Putamen (tissue), 1 donor: Measurements from ENCODE around the gene RALGPS1.
A peak's percentile ranks its signal among the peaks of the same experiment; 100 is the strongest.

Source experiments
- DNase-seq: peaks from one replicate; pipeline ENCODE4 v3.0.0-alpha.2; 2016; ENCODE audit warnings: low spot score

Gene RALGPS1

DNA sequence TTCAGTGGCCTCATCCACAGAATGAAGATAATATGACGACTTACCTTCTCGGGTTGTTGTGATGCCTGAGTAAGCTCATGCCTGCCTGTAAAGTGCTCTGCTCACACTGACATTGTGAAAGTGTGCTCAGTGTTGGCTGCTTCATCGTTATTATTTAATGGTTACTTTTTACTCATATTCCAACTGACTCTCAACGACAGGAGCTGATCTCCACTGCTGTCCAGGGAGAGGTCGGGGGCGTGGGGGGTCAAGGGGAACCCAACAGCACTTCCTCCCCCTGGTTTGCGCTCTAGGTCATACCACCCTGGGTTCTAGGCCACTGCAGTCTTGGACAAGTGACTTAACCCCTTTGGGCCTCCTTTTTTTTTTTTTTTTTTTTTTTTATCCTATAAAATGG lies 260.7 kb downstream of the RALGPS1 start:
- no peak for DNase-seq

DNA sequence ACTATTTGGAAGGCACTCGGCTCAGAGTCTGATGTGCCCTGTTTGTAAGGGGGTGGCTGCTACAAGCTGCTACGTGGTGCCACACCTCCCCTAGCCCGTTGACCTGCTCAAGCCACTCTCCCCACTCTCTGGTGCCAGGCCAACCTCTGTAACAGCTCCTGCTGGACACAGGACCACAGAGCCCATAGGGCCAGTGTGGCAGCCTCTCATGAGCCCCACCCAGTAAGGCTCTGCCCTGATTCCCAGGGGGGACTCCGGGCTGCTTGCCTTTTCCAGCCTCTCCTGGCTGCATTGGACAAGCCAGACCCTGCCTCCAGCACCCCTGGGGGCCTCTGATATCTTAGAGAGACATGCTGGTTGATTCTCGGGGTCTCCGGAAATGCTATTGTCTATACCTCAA lies 261.2 kb downstream of the RALGPS1 start:
- DNase-seq, result no peak

- DNase-seq, result no peak
Measured at GRCh38 chr9:127176631-127177030, 262.0 kb downstream of the RALGPS1 start.

GRCh38 chr9:127177231-127177630 lies 262.6 kb downstream of the RALGPS1 start:
- no peak for DNase-seq

DNA sequence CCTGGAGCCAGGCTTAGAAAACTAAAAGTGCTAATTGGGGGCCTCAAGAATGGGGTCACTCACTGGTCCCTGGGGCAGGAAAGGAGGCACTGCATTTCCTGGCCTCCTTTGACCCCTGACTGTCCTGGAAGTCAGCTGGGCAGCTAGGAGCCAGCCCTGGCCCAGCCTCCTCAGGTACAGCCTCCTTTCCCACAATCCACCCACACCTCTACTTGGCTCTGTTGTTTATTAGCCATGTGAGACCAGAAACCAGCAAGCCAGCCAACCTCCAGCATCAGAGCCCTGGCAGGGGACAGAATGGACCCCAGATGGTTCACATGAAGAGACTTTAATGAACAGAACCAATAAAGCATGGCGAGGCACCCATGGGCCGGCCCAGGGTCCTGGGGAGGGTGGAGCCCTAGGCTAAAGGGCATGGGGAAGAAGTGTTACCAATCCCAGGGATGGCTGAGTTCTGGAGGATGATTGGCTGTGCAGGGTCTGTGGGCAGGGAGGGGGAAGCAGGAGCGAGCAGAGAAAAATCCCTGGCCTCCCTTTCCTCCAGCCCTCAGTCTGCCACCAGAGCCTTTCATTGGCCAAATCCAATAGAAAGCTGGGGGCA lies 263.2 kb downstream of the RALGPS1 start:
- no peak for DNase-seq

DNA sequence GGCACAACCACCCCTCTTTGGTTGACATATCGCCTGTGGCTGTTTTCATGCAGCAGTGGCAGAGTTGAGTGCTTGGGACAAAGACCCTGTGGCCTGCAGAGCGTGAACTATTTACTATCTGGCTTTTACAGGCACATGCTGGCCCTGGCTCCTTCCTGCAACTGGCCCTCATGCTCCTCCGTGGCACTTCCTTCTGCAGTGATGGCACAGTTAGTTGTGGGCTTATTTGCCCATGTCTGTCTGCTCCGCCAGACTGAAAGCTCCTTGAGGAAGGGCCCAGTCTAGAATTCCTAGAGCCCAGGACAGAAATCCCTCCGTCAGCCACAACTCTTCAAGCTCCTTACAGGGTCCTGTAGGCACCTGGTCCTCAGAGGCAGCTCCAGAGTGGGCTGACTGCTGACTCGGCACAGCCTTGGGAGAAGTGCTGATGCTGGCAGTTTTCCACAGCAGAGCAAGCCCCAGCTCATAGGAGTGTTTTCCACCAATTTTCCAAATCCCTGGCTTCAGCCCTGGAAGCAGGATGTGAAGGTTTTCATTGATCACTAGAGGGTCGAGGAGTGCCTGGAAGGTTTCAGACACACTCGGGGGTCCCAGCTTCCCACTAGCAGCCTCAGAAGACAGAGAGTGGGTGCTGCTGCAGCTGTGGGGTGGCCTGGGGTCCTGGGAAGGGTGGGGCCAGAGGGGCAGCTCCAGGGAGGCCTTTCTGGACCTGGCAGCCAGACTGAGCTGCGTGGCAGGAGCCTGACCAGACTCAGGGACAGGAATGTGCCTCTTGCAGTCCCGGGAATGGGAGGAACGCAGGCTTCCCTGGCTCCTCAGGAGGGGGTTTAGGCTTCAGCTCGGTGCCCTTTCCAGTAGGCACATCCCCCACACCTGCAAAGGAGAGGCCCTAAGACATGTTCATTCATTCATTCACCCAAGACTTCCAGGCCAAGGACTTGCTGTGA lies 264.4 kb downstream of the RALGPS1 start:
- no peak for DNase-seq

DNA sequence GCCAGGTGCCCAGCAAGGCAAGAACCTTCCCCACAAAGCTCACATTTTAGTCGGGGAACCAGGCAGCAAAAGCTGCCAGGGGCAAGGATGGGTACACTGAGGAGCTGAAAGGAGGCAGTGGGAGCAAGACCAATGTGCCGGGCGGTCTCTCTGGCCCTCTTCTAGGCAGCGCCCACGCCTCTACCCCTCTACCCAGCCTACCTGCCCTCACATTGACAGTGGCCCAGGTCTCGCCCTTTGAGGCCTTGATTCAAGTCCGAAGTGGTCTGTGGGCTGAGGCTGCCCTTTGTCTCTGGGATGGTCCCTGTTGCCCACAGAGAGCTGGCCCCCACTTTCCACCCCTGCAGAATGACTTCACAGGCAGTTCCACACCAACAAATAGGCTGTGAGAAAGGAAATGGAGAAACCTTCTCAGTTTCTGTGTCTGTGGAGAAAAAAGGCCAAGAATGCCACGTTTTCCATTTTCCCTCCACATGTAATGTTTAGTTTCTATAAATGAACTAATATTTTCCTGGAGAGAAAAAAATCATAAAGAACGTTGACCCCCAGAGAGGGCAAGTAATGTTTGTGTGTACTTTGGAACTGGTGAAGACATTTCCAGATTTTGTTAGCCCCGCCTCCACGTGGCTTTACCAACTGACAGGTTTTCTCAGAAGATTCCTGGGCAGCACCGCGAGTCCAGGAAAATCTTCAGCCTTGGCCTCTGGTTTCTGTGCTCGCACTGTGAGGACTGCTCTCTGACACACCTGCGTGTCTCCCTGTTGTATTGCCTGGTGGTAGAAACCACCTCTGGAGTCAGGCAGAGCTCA lies 265.3 kb downstream of the RALGPS1 start:
- no peak for DNase-seq

GRCh38 chr9:127180457-127181314 lies 266.1 kb downstream of the RALGPS1 start:
- DNase-seq, result no peak

GRCh38 chr9:127181315-127181580 lies 266.7 kb downstream of the RALGPS1 start:
- DNase-seq, result no peak

DNA sequence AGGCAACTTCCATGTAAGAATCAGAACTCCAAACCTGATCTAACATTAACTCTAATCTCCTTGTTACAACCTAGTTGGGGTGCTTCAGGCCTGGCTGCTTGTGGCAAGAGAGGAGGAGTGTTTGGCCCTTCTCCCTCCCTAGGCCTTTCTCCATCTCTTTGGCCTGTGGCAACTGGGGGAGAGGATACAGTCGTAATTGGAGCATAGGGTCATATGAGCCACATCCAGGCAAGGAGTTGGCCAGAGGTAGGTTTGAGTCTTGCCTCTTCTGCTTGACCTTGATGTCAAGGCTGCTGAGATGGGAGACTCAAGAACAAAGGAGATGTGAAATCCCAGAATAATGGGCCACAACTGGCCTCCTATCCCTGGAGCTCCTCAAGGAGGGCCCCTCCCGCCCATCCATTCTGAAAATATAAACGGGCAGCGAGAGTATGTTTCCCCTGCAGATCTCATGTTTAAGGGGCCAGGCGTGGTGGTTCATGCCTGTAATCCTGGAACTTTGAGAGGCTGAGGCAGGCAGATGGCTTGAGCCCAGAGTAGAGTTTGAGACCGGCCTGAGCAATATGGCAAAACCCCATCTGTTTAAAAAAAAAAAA lies 267.1 kb downstream of the RALGPS1 start:
- no peak for DNase-seq

DNA sequence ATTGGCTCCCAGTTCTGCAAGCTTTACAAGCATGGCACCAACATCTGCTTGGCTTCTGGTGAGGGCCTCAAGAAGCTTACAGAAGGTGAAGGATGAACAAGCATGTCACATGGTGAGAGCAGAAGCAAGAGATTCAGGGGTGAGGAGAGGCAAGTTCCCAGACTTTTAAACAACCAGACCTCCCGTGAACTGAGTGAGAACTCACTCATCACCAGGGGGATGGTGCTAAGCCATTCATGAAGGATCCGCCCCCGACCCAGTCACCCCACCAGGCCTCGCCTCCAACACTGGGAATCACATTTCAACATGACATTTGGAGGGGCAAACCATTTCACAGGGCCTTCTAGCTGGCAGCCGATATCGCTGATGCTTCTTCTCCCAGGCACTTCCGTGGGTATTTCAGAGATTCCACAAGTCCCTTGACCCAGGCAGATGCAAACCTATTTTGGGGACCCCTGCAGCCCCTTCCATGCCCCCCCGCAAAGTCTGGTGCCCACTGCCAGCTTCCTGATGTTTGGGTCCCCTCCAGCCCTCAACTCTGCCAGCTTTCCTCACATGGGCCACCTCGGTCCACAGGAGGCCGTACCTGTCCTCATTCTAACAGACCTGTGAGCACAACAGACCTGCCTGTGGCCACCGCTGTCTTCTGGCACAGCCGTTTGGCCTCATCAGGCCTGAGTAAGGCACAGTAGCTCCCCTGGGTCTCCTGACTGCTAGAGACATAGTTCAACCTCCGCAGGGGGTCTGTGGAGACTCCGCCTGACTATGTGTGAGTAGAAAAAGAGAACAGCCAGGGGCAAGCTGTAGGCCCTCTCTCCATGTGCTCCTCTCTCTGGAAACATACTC lies 268.5 kb downstream of the RALGPS1 start:
- DNase-seq, result no peak

DNA sequence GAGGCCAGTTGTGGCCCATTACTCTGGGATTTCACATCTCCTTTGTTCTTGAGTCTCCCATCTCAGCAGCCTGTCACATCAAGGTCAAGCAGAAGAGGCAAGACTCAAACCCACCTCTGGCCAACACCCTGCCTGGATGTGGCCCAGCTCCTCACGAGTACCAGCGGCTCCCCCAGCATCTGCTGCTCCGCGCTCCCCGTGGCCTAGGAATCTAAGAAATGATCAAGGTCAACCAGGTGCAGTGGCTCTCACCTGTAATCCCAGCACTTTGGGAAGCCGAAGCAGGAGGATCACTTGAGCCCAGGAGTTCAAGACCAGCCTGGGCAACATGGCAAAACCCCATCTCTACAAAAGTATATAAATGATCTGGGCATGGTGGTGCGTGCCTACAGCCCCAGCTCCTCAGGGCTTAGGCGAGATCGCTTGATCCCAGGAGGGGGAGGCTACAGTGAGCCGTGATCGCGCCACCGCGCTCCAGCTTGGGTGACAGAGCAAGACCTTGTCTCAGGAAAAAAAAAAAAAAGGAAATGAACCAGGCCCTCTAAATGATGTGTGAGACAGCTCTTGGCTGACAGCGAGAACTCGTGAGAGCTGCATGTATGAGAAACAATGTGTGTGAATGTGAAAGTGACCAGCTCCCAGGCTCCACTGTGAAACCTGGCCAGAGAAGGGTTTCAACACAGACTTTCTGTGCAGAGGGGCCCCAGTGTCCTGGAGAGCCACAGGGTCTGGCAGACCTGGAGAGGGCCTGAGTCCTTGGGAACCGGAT lies 269.4 kb downstream of the RALGPS1 start:
- no peak for DNase-seq

GRCh38 chr9:127184641-127185040 lies 270.1 kb downstream of the RALGPS1 start:
- no peak for DNase-seq

DNA sequence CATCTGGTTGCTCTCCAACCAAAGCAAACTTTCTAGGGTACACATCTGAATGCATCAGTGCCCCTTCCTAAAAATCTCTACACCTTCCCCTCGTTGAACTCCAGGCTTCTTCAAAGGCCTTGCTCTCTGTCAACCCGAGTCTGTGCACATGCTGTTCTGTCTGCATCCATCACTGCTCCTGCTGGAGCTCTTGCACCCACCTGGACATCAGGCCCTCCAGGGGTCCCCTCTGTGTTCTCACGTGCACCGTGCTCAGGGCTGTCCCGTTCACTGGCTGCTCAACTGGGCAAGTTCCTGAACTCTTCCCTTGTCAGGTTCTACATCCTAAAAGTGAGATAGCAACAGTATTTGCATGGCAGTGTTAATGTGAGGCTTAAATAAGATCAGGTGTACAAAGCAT lies 270.6 kb downstream of the RALGPS1 start:
- no peak for DNase-seq

GRCh38 chr9:127185931-127186781 lies 271.6 kb downstream of the RALGPS1 start:
- DNase-seq, result peak; percentile 87

GRCh38 chr9:127186806-127187205 lies 272.2 kb downstream of the RALGPS1 start:
- DNase-seq, result no peak

DNA sequence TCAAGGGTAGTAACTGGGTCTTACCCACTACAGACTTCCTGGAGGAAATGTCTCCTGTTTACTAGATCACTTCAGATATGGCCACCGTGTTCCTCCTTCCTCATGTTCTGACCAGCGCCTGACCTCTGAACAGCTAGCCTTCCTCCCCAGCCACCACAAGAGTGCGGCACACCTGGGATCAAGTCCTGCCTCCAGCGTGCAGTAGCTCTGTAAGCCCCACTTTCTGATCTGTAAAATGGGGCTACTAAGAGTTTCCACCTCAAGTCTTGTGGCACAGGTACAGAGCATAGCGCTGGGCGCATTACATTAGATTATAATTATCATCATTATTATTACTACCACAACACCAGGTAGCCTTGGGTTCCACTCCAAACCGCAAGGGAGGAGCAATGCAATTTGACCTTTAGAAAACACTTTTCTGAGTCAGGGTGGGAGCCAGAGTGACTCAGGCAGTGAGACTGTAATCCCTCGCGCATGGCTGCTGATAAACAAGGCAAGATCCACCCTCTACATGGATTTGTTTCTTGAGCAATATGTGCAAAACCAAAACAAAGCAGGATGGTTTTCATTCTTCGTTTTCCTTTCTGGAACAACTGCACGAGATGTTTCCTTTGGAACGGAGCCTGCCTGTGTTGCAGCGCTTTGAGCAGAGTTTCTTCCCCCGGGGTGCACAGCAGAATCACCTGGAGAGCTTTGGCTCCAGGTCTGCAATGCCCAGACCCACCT lies 272.8 kb downstream of the RALGPS1 start:
- no peak for DNase-seq

- DNase-seq, result no peak
Measured at GRCh38 chr9:127188396-127188795, 273.8 kb downstream of the RALGPS1 start.
